ENCODE measurements around the gene CRIM1. TPM values are rescaled to one million over a fixed set of nuclear protein-coding genes. Genes with fewer than 3 reads are reported as not detected.

The CRIM1 gene
- total and polyA plus RNA-seq, 4 donors, result 2.2 to 22.1 (median 9.6) TPM

- H3K27ac ChIP-seq (ENCODE audit: low read depth in 1 of 2, low read length in 2 of 2), result no peak overlapping the region
Measured at GRCh38 chr2:36369163-36369562, 13.6 kb downstream of the CRIM1 start.

GRCh38 chr2:36369716-36370115 lies 14.1 kb downstream of the CRIM1 start:
- H3K9ac ChIP-seq (ENCODE audit: low read depth in 1 of 2, low read length in 2 of 2), result no peak overlapping the region
- TF ChIP-seq EGR1 (IDR thresholded peaks at IDR 0.05; ENCODE audit: low read depth in 2 of 2), result no peak
- no peak overlapping the region for H3K4me3 ChIP-seq (ENCODE audit: low read depth in 1 of 3, low read length in 3 of 3)
- DNase-seq (ENCODE audit: low spot score), result no peak
- no peaks in the 10 kb centered on the region for H3K9me3 ChIP-seq (ENCODE audit: control insufficient read depth in 4 of 4, low read length in 3 of 4)
- WGBS, result 83% methylated on average over 4 of the region's 4 CpGs
- peaks cover 0 to 3% (median 0%) of the 10 kb centered on the region in 4 donors for H3K27me3 ChIP-seq (ENCODE audit: control insufficient read depth in 4 of 4, insufficient read depth in 4 of 4, low read length in 3 of 4)
- H3K36me3 ChIP-seq (ENCODE audit: control insufficient read depth in 4 of 4, insufficient read depth in 3 of 4, low read depth in 1 of 4, low read length in 3 of 4), result no peaks in the 10 kb centered on the region
- H3K4me1 ChIP-seq (ENCODE audit: control insufficient read depth in 4 of 4, insufficient read depth in 4 of 4, low read length in 3 of 4), result peaks cover 0 to 2% (median under 1%) of the 10 kb centered on the region in 4 donors
- no peak overlapping the region for H3K27ac ChIP-seq (ENCODE audit: low read depth in 1 of 2, low read length in 2 of 2)

More at GRCh38 chr2:36369163-36369562, 13.6 kb downstream of the CRIM1 start:
- no peak overlapping the region for H3K4me3 ChIP-seq (ENCODE audit: low read depth in 1 of 3, low read length in 3 of 3)
- WGBS, result 71% methylated on average over 1 of the region's 1 CpG
- H3K9me3 ChIP-seq (ENCODE audit: control insufficient read depth in 4 of 4, low read length in 3 of 4), result no peaks in the 10 kb centered on the region
- no peak overlapping the region for H3K9ac ChIP-seq (ENCODE audit: low read depth in 1 of 2, low read length in 2 of 2)
- no peak for DNase-seq (ENCODE audit: low spot score)
- TF ChIP-seq NR2F2 (IDR thresholded peaks at IDR 0.05) (no peak), REST (IDR thresholded peaks at IDR 0.05) (no peak)
- H3K27me3 ChIP-seq (ENCODE audit: control insufficient read depth in 4 of 4, insufficient read depth in 4 of 4, low read length in 3 of 4), result peaks cover 0 to 3% (median 0%) of the 10 kb centered on the region in 4 donors
- H3K36me3 ChIP-seq (ENCODE audit: control insufficient read depth in 4 of 4, insufficient read depth in 3 of 4, low read depth in 1 of 4, low read length in 3 of 4), result no peaks in the 10 kb centered on the region
- H3K4me1 ChIP-seq (ENCODE audit: control insufficient read depth in 4 of 4, insufficient read depth in 4 of 4, low read length in 3 of 4), result peaks cover 0 to 2% (median under 1%) of the 10 kb centered on the region in 4 donors

- no peak overlapping the region for H3K9ac ChIP-seq (ENCODE audit: low read depth in 1 of 2, low read length in 2 of 2)
- H3K36me3 ChIP-seq (ENCODE audit: control insufficient read depth in 4 of 4, insufficient read depth in 3 of 4, low read depth in 1 of 4, low read length in 3 of 4), result no peaks in the 10 kb centered on the region
- no peak for DNase-seq (ENCODE audit: low spot score)
- no peak for TF ChIP-seq FOXA1 (IDR thresholded peaks at IDR 0.05)
- TF ChIP-seq CTCF (IDR thresholded peaks at IDR 0.05; ENCODE audit: low read depth, low read length, missing input control), result no peak
- TF ChIP-seq ATF3 (IDR thresholded peaks at IDR 0.05), result no peak
- no peak for TF ChIP-seq EGR1 (IDR thresholded peaks at IDR 0.05; ENCODE audit: low read depth in 2 of 2)
- TF ChIP-seq RAD21 (IDR thresholded peaks at IDR 0.05), result no peak
- no peak for TF ChIP-seq SP1 (IDR thresholded peaks at IDR 0.05)
- no peak for TF ChIP-seq YY1 (IDR thresholded peaks at IDR 0.05)
- no peak for TF ChIP-seq JUND (IDR thresholded peaks at IDR 0.05)
- no peak for TF ChIP-seq TAF1 (conservative IDR thresholded peaks at IDR 0.05)
- no peak for TF ChIP-seq NR2F2 (IDR thresholded peaks at IDR 0.05)
- no peak for TF ChIP-seq FOXA2 (IDR thresholded peaks at IDR 0.05)
- H3K4me1 ChIP-seq (ENCODE audit: control insufficient read depth in 4 of 4, insufficient read depth in 4 of 4, low read length in 3 of 4), result peaks cover 0 to 2% (median under 1%) of the 10 kb centered on the region in 4 donors
- no peak overlapping the region for H3K4me3 ChIP-seq (ENCODE audit: low read depth in 1 of 3, low read length in 3 of 3)
- no peaks in the 10 kb centered on the region for H3K9me3 ChIP-seq (ENCODE audit: control insufficient read depth in 4 of 4, low read length in 3 of 4)
- no peak overlapping the region for H3K27ac ChIP-seq (ENCODE audit: low read depth in 1 of 2, low read length in 2 of 2)
- H3K27me3 ChIP-seq (ENCODE audit: control insufficient read depth in 4 of 4, insufficient read depth in 4 of 4, low read length in 3 of 4), result peaks cover 0 to 3% (median 0%) of the 10 kb centered on the region in 4 donors
Measured at GRCh38 chr2:36370281-36370680, 14.7 kb downstream of the CRIM1 start.
